Colonic mucosa (tissue), 4 donors: ENCODE results near the gene POP5. TPM values are rescaled to one million over a fixed set of nuclear protein-coding genes. Genes with fewer than 3 reads are reported as not detected.
A peak's percentile ranks its signal among the peaks of the same experiment; 100 is the strongest.
"Not testable (repeated sequence)": the region's sequence is repeated elsewhere in the genome, so short reads cannot be mapped to it uniquely, and the experiment has no call there.

Source experiments
- DNase-seq: peaks from one replicate; pipeline ENCODE4 v3.0.0-alpha.2; 2020
- H3K27ac ChIP-seq: fragments of 200-600 bp; one replicate; pipeline ENCODE4 v1.8.0; 2021
- H3K27me3 ChIP-seq: fragments of 200-600 bp; one replicate; pipeline ENCODE4 v1.8.0; 2021
- H3K36me3 ChIP-seq: fragments of 200-600 bp; one replicate; pipeline ENCODE4 v1.8.0; 2021
- H3K4me1 ChIP-seq: fragments of 200-600 bp; one replicate; pipeline ENCODE4 v1.8.0; 2021; ENCODE audit warnings: mild to moderate bottlenecking
- H3K4me3 ChIP-seq: fragments of 200-600 bp; one replicate; pipeline ENCODE4 v1.8.0; 2021
- H3K9ac ChIP-seq, 2 donors: one replicate each; pipeline ENCODE4 v1.7.0; 2013; ENCODE audit warnings: control low read depth in 2 of 2, low read depth in 2 of 2, low read length in 2 of 2
- H3K9me3 ChIP-seq: fragments of 200-600 bp; one replicate; pipeline ENCODE4 v1.8.0; 2021
- CTCF ChIP-seq: fragments of 200-600 bp; IDR thresholded peaks from one replicate; pipeline ENCODE4 v1.8.0; 2022; ENCODE audit warnings: antibody characterized with exemption, mild to moderate bottlenecking
- intact Hi-C: fragments of 100-400 bp; cut with DNase I; formaldehyde crosslinking; loops from one replicate; pipeline ENCODE4 v1.14.1; 2022
- total RNA-seq, 2 donors: library from RNA; stranded (reverse); fragmentation: NEBNext Ultra II Directional in 1 of 2; extraction: Animal tissue kit (Norgen Biotek cat#: 25700) in 1 of 2; gene quantifications; one replicate each; pipeline ENCODE4 v1.2.1, GENCODE V29; 2021
- donor health status: healthy.
- donor health status: DM: no; HTN: no; CAD: no.
- donor health status: DM: no; HTN: no; CAD: no.

POP5 gene
- total RNA-seq, 2 donors from 2014 or later: 22.8 to 77.7 TPM

GRCh38 chr12:120534703-120535655 is 46.2 kb downstream of the POP5 start:
- H3K4me3 ChIP-seq: peak overlapping the region; percentile 77
- peak overlapping the region; percentile 92 for H3K27ac ChIP-seq
- no peaks in the 10 kb centered on the region for H3K27me3 ChIP-seq
- DNase-seq: peak; percentile 46
- no peaks in the 10 kb centered on the region for H3K36me3 ChIP-seq
- H3K9ac ChIP-seq: peak overlapping the region; percentile 98 to 99
- H3K9me3 ChIP-seq: no peaks in the 10 kb centered on the region
- intact Hi-C loops: no loop called here
- H3K4me1 ChIP-seq: peaks cover 31% of the 10 kb centered on the region
- TF ChIP-seq CTCF: no peak

- intact Hi-C loops: no loop called here
- no peak for TF ChIP-seq CTCF
- peaks cover 24% of the 10 kb centered on the region for H3K4me1 ChIP-seq
- H3K36me3 ChIP-seq: no peaks in the 10 kb centered on the region
- no peaks in the 10 kb centered on the region for H3K9me3 ChIP-seq
- H3K27ac ChIP-seq: peak within 1 kb of the TSS; percentile 92
- H3K9ac ChIP-seq: peak within 1 kb of the TSS; percentile 98 to 99
- DNase-seq: peak; percentile 88
- H3K27me3 ChIP-seq: no peaks in the 10 kb centered on the region
- peak within 1 kb of the TSS; percentile 77 for H3K4me3 ChIP-seq
These were observed 46.9 kb downstream of the POP5 start, which contains the start of gene RNF10 for GRCh38 chr12:120534203-120534702. Gene RNF10, plus strand, starts transcription at chr12:120534356. Its CDS starts 456 bp downstream, at chr12:120534812.

GRCh38 chr12:120532701-120533238 is 48.4 kb downstream of the POP5 start:
- intact Hi-C loops: no loop called here
- H3K9ac ChIP-seq: no peak overlapping the region
- H3K27ac ChIP-seq: no peak overlapping the region
- TF ChIP-seq CTCF: no peak
- no peaks in the 10 kb centered on the region for H3K9me3 ChIP-seq
- H3K4me3 ChIP-seq: no peak overlapping the region
- H3K4me1 ChIP-seq: peaks cover 11% of the 10 kb centered on the region
- no peaks in the 10 kb centered on the region for H3K36me3 ChIP-seq
- DNase-seq: no peak
- no peaks in the 10 kb centered on the region for H3K27me3 ChIP-seq

- peak overlapping the region in 1 of 2 donors; percentile 84 for H3K9ac ChIP-seq
- H3K9me3 ChIP-seq, DNase-seq, H3K27me3 ChIP-seq, H3K36me3 ChIP-seq, intact Hi-C loops, H3K4me1 ChIP-seq: not testable (repeated sequence)
- peak overlapping the region; percentile 59 for H3K4me3 ChIP-seq
- peak overlapping the region; percentile 75 for H3K27ac ChIP-seq
These were observed 50.8 kb downstream of the POP5 start for GRCh38 chr12:120530418-120530761.

GRCh38 chr12:120529641-120530417 is 51.4 kb downstream of the POP5 start:
- H3K4me1 ChIP-seq: no peaks in the 10 kb centered on the region
- peak overlapping the region; percentile 84 to 90 for H3K9ac ChIP-seq
- peak overlapping the region; percentile 75 for H3K27ac ChIP-seq
- intact Hi-C loops: no loop called here
- peak overlapping the region; percentile 59 for H3K4me3 ChIP-seq
- H3K27me3 ChIP-seq: no peaks in the 10 kb centered on the region
- no peaks in the 10 kb centered on the region for H3K9me3 ChIP-seq
- TF ChIP-seq CTCF: no peak
- DNase-seq: peak; percentile 50
- H3K36me3 ChIP-seq: no peaks in the 10 kb centered on the region
